ENCODE data around the gene KNSTRN.
A peak's percentile ranks its signal among the peaks of the same experiment; 100 is the strongest.

The KNSTRN gene

DNA sequence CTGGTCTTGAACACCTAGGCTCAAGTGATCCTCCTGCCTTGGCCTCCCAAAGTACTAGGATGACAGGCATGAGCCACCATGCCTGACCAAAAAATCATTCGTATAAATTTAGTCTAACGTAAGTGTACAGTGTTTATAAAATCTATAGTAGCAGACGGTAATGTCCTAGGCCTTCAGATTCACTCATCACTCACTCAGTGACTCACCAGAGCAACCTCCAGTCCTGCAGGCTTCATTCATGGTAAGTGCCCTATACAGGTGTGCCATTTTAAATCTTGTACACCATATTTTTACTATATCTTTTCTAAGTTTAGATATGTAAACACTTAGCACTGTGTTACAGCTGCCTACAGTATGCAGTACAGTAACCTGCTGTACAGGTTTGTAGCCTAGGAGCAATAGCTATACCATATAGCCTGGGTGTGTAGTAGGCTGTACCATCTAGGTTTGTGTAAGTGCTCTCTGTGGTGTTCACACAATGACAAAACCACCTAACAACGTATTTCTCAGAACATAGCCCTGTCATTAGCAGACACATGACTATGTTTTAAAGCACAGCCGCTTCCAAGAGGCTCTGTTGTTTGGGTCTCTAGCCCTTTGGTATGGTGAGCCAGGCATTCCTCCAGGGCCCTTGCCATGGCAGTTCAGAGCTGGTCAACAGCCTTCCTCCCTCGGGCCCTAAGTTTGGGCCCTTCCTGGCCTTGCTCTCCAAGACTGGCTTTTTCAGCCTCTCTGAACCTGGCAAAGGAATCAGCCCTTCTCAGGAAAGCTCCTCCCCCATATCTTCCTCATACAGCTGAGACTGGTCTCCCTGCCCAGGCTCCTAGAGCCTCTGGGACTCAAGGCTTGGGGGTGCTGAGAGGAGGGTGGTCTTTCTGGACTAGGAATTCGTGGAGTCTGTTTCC lies 39.9 kb upstream of the KNSTRN start:
- H3K27ac ChIP-seq: peak overlapping the region; percentile 10; the same call in 1 of the 2 replicates
- TF ChIP-seq, protein P1, sequence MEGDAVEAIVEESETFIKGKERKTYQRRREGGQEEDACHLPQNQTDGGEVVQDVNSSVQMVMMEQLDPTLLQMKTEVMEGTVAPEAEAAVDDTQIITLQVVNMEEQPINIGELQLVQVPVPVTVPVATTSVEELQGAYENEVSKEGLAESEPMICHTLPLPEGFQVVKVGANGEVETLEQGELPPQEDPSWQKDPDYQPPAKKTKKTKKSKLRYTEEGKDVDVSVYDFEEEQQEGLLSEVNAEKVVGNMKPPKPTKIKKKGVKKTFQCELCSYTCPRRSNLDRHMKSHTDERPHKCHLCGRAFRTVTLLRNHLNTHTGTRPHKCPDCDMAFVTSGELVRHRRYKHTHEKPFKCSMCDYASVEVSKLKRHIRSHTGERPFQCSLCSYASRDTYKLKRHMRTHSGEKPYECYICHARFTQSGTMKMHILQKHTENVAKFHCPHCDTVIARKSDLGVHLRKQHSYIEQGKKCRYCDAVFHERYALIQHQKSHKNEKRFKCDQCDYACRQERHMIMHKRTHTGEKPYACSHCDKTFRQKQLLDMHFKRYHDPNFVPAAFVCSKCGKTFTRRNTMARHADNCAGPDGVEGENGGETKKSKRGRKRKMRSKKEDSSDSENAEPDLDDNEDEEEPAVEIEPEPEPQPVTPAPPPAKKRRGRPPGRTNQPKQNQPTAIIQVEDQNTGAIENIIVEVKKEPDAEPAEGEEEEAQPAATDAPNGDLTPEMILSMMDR (conservative IDR thresholded peaks at IDR 0.05): no peak
- no peak for TF ChIP-seq ZFX (IDR thresholded peaks at IDR 0.05)

DNA sequence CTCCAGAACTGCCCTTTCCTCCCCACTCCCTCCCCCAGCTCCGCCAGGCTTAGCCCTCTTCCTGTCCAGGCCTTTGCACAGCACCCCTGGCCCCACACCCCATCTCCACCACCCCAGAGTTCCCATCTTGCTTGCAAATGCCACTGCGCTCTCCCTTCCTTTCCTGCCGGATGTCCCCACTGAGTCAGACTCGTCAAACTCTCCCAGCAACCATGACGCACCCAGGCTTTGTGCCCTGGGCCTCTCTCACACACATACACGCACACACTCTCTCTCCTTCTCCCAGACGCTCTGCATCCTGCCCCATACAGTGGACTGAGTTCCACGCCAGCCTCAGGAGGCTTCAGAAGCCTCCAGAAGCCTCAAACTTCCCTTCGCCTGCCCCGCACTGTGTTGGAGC lies 39.0 kb upstream of the KNSTRN start:
- peak overlapping the region; percentile 10; the same call in 1 of the 2 replicates for H3K27ac ChIP-seq
- no peak for TF ChIP-seq ZFX (IDR thresholded peaks at IDR 0.05)
- TF ChIP-seq, protein P1 (conservative IDR thresholded peaks at IDR 0.05): no peak

DNA sequence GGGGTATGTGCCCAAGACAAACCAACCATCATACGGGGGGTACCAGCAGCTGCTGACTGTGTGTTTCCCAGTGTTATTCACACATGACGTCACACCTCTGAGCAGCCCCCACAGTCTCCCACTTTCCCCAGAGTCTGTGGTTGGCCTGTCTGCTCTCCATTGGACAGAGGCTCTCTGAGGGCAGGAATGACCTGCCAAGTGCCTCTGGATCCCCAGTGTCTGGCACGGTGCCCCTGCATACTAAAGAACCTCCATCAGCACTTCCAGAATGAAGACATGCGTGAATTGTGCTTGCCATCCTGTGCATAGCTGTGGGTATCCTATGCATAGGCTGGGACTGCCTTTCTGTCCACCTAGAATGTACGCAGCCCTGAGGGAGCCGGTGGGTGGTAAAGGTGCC lies 38.3 kb upstream of the KNSTRN start:
- no peak overlapping the region; the same call in 1 of the 2 replicates for H3K27ac ChIP-seq
- TF ChIP-seq, protein P1 (conservative IDR thresholded peaks at IDR 0.05): no peak
- no peak for TF ChIP-seq ZFX (IDR thresholded peaks at IDR 0.05)

DNA sequence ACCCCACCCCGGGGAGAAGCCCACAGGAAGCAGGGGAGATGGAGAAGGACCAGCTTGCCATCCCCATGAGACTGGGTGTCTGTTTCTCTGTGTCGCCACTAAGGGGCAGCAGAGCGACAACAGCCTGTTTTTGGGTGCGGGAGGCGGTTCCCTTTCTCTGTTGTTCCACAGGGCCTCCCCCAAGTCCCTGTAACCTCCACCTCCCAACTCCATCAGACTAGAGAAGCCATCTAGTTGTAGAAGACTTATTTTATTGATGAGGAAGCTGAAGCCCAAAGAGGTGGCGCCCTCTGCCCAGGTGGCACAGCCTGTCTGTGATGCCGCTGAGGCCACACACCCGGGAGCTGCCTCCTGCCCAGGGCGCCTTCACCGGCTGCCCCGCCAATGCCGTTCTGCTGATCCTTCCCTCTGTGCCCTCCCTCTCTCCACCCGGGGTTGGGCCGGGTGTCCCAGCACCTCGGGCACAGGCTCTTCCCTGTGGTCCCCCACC lies 37.8 kb upstream of the KNSTRN start:
- H3K27ac ChIP-seq: peak overlapping the region; percentile 17; the same call in 1 of the 2 replicates
- TF ChIP-seq, protein P1 (conservative IDR thresholded peaks at IDR 0.05): peak; percentile 90
- no peak for TF ChIP-seq ZFX (IDR thresholded peaks at IDR 0.05)

DNA sequence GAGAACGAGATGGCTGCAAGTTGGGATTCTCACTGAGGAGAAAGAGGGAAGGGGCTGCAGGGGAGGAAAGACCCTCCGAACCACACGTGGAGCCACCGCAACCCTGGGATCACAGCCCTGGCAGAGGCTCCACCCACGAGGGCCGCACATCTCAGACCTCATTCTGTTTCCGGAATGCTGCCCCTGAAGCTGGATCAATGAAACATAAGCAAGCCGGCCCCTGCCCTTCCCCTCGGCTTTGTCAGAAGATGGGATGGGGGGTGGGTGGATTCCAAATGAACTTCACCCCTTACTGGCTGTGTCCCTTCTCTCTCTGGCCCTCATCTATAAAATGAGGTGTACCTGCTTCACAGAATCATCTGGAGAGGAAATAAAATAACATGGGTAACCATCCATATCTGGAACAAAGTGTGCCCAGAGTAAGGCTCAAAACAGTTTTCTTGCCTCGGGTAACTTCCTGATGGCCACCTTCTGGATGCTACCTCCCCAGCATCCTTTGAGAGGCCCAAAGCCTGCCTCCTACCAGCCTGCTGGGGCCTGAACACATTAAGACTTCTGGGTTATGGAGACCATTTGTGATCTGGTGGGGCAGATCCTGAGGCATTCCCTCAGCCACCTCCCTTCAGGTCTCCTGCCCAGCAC lies 37.2 kb upstream of the KNSTRN start:
- peak overlapping the region; percentile 17; the same call in 1 of the 2 replicates for H3K27ac ChIP-seq
- TF ChIP-seq, protein P1 (conservative IDR thresholded peaks at IDR 0.05): no peak
- no peak for TF ChIP-seq ZFX (IDR thresholded peaks at IDR 0.05)

DNA sequence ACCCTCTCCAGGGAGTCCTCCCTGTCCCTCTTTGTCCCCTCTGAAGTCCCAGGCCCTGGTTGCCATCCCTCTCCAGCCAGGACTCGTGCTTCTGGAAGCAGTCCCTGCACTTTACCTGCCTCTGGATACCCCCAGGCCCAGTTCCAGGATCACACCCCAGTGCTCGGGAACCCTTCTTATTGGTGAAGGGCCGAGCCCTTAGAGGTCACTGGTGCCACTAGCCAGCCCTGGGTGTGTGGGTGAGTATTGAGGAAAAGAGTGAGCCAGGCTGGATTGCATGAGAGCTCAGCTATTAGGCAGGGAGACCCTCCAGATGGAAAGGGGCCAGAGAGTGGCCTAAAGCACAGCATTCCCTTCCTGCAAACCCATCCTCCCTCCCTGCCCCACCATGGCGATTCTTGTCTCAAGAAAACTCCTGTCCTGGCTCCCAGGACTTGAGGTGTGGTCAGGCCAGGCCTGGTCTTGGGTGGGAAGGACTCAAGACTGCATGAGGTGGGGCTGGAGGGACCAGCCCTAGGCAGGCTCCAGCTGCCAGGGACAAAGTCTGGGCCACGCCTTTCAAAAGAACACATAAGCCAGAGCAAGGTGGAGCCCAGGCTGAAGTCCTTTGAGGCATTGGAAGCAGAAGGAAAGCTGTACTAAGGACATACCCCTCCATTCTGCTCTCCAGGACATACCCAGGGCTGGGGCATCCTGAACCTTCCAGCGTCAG lies 36.5 kb upstream of the KNSTRN start:
- TF ChIP-seq, protein P1 (conservative IDR thresholded peaks at IDR 0.05): no peak
- TF ChIP-seq ZFX (IDR thresholded peaks at IDR 0.05): no peak

More for the DNA sequence above, 36.5 kb upstream of the KNSTRN start:
- H3K27ac ChIP-seq: no peak overlapping the region
